LNCAP (cell line): ENCODE measurements around the gene YES1.

Source experiments
- CTCF ChIP-seq: fragments of 450-650 bp; IDR thresholded peaks from 2 replicates; pipeline ENCODE4 v1.5.1; 2017; ENCODE audit warnings: mild to moderate bottlenecking

Gene YES1

GRCh38 chr18:676736-677135 is 135.3 kb downstream of the YES1 start:
- no peak for TF ChIP-seq CTCF

GRCh38 chr18:676069-676468 is 136.0 kb downstream of the YES1 start:
- TF ChIP-seq CTCF, result no peak

GRCh38 chr18:675307-675706 is 136.7 kb downstream of the YES1 start:
- TF ChIP-seq CTCF, result no peak

- no peak for TF ChIP-seq CTCF
Measured at GRCh38 chr18:673769-674168, 138.3 kb downstream of the YES1 start.

GRCh38 chr18:673317-673716 is 138.7 kb downstream of the YES1 start:
- no peak for TF ChIP-seq CTCF
